H9 (cell line): ENCODE data around the gene MCM3AP. TPM values are rescaled to one million over a fixed set of nuclear protein-coding genes. Genes with fewer than 3 reads are reported as not detected.
A peak's percentile ranks its signal among the peaks of the same experiment; 100 is the strongest.

ENCODE experiments used
- DNase-seq: peaks from one replicate; pipeline ENCODE4 v3.0.0-alpha.2; 2017
- H2AFZ ChIP-seq: one replicate; pipeline ENCODE4 v1.6.1; 2013; ENCODE audit warnings: mild to moderate bottlenecking, low read length, control low read depth, moderate library complexity
- H2AK5ac ChIP-seq: 2 replicates; pipeline ENCODE4 v1.6.1; 2013; ENCODE audit warnings: low read length, control low read depth, mixed read lengths; ENCODE audit not compliant: insufficient read length
- H2BK120ac ChIP-seq: one replicate; pipeline ENCODE4 v1.6.1; 2013; ENCODE audit warnings: low read depth, mild to moderate bottlenecking, low read length, control low read depth, inconsistent platforms; ENCODE audit not compliant: poor library complexity, severe bottlenecking
- H2BK12ac ChIP-seq: 2 replicates; pipeline ENCODE4 v1.6.1; 2013; ENCODE audit warnings: low read length, control low read depth, mixed read lengths, low read depth; ENCODE audit not compliant: insufficient read length
- H2BK15ac ChIP-seq: 2 replicates; pipeline ENCODE4 v1.6.1; 2013; ENCODE audit warnings: low read depth, low read length, control low read depth
- H2BK20ac ChIP-seq: one replicate; pipeline ENCODE4 v1.6.1; 2013; ENCODE audit warnings: low read depth, mild to moderate bottlenecking, low read length, control low read depth, inconsistent platforms; ENCODE audit not compliant: poor library complexity, severe bottlenecking
- H2BK5ac ChIP-seq: 2 replicates; pipeline ENCODE4 v1.6.1; 2013; ENCODE audit warnings: low read length, control low read depth, mixed read lengths; ENCODE audit not compliant: insufficient read length
- H3K14ac ChIP-seq: 2 replicates; pipeline ENCODE4 v1.6.1; 2013; ENCODE audit warnings: low read length, control low read depth; ENCODE audit not compliant: insufficient read depth
- H3K18ac ChIP-seq: 2 replicates; pipeline ENCODE4 v1.6.1; 2013; ENCODE audit warnings: low read depth, mild to moderate bottlenecking, mixed read lengths, low read length, control low read depth; ENCODE audit not compliant: insufficient read length
- H3K23ac ChIP-seq: 2 replicates; pipeline ENCODE4 v1.6.1; 2013; ENCODE audit warnings: low read length, control low read depth, mixed read lengths, low read depth; ENCODE audit not compliant: insufficient read length
- H3K23me2 ChIP-seq: 2 replicates; pipeline ENCODE4 v1.6.1; 2013; ENCODE audit warnings: low read depth, mild to moderate bottlenecking, mixed read lengths, low read length, control low read depth; ENCODE audit not compliant: insufficient read length, poor library complexity, severe bottlenecking
- H3K27ac ChIP-seq: 2 replicates; pipeline ENCODE4 v1.5.1; 2013; ENCODE audit warnings: low read length, control low read depth, mixed read lengths, low read depth; ENCODE audit not compliant: insufficient read length
- H3K27me3 ChIP-seq: 2 replicates; pipeline ENCODE4 v1.6.1; 2013; ENCODE audit warnings: low read length, control low read depth, inconsistent platforms; ENCODE audit not compliant: insufficient read depth
- H3K4ac ChIP-seq: 2 replicates; pipeline ENCODE4 v1.6.1; 2013; ENCODE audit warnings: low read depth, mild to moderate bottlenecking, control low read depth, inconsistent platforms, low read length, moderate library complexity
- H3K4me1 ChIP-seq: 2 replicates; pipeline ENCODE4 v1.6.1; 2013; ENCODE audit warnings: low read length, control low read depth, inconsistent platforms; ENCODE audit not compliant: insufficient read depth
- H3K4me2 ChIP-seq: 2 replicates; pipeline ENCODE4 v1.6.1; 2013; ENCODE audit warnings: low read length, control low read depth, mixed read lengths; ENCODE audit not compliant: insufficient read length, insufficient read depth
- H3K56ac ChIP-seq: 2 replicates; pipeline ENCODE4 v1.6.1; 2013; ENCODE audit warnings: low read depth, mild to moderate bottlenecking, mixed read lengths, low read length, control low read depth; ENCODE audit not compliant: insufficient read length
- H3K79me1 ChIP-seq: 2 replicates; pipeline ENCODE4 v1.6.1; 2013; ENCODE audit warnings: low read depth, mild to moderate bottlenecking, moderate library complexity, low read length, control low read depth, inconsistent platforms; ENCODE audit not compliant: insufficient read depth, poor library complexity, severe bottlenecking
- H3K79me2 ChIP-seq: 2 replicates; pipeline ENCODE4 v1.6.1; 2013; ENCODE audit warnings: low read length, control low read depth, inconsistent platforms; ENCODE audit not compliant: insufficient read depth
- H3K9ac ChIP-seq: 2 replicates; pipeline ENCODE4 v1.6.1; 2013; ENCODE audit warnings: low read length, control low read depth, mixed read lengths; ENCODE audit not compliant: insufficient read length; ENCODE audit errors: extremely low read depth
- H3K9me3 ChIP-seq: one replicate; pipeline ENCODE4 v1.6.1; 2013; ENCODE audit warnings: low read depth, low read length, inconsistent platforms; ENCODE audit not compliant: control insufficient read depth
- H3T11ph ChIP-seq: one replicate; pipeline ENCODE4 v1.6.1; 2013; ENCODE audit warnings: mild to moderate bottlenecking, low read length, control low read depth, inconsistent platforms
- H4K20me1 ChIP-seq: one replicate; pipeline ENCODE4 v1.6.1; 2013; ENCODE audit not compliant: control insufficient read depth, insufficient read length, insufficient read depth
- H4K5ac ChIP-seq: 2 replicates; pipeline ENCODE4 v1.6.1; 2013; ENCODE audit warnings: low read depth, mild to moderate bottlenecking, mixed read lengths, low read length, control low read depth; ENCODE audit not compliant: insufficient read length
- H4K8ac ChIP-seq: replicated peaks from 2 replicates; pipeline ENCODE4 v1.6.1; 2013; ENCODE audit warnings: low read length, control low read depth, mixed read lengths, low read depth; ENCODE audit not compliant: insufficient read length
- H4K91ac ChIP-seq: 2 replicates; pipeline ENCODE4 v1.6.1; 2013; ENCODE audit warnings: low read depth, mild to moderate bottlenecking, moderate library complexity, mixed read lengths, low read length, control low read depth; ENCODE audit not compliant: insufficient read length
- H3K27ac Mint-ChIP-seq, 3 experiments: 2 replicates in 2 of 3; 3 replicates in 1 of 3; pipeline ENCODE4 v1.8.0; 2020 to 2021; ENCODE audit warnings: mixed read lengths in 3 of 3, mild to moderate bottlenecking in 1 of 3, moderate library complexity in 1 of 3
- H3K27me3 Mint-ChIP-seq: 2 replicates; pipeline ENCODE4 v1.8.0; 2021; ENCODE audit warnings: low read depth, mild to moderate bottlenecking, moderate library complexity, mixed read lengths
- H3K36me3 Mint-ChIP-seq, 3 experiments: 2 replicates in 2 of 3; 3 replicates in 1 of 3; pipeline ENCODE4 v1.8.0; 2020 to 2021; ENCODE audit warnings: low read depth in 3 of 3, mixed read lengths in 3 of 3; ENCODE audit not compliant: insufficient read depth in 1 of 3
- H3K4me1 Mint-ChIP-seq, 2 experiments: 2 replicates each; pipeline ENCODE4 v1.8.0; 2020; ENCODE audit warnings: mixed read lengths in 2 of 2
- H3K4me3 Mint-ChIP-seq, 2 experiments: 2 replicates in 1 of 2; 3 replicates in 1 of 2; pipeline ENCODE4 v1.8.0; 2020 to 2021; ENCODE audit warnings: mild to moderate bottlenecking in 2 of 2, mixed read lengths in 2 of 2, moderate library complexity in 1 of 2
- H3K9me3 Mint-ChIP-seq, 2 experiments: 2 replicates in 1 of 2; 3 replicates in 1 of 2; pipeline ENCODE4 v1.8.0; 2020; ENCODE audit warnings: mild to moderate bottlenecking in 2 of 2, mixed read lengths in 2 of 2, moderate library complexity in 1 of 2
- CTCF ChIP-seq: fragments of 200-600 bp; sonication (generic); conservative IDR thresholded peaks from 3 replicates; pipeline ENCODE4 v1.8.0; 2021; ENCODE audit warnings: antibody characterized with exemption, mild to moderate bottlenecking
- WGBS: extraction: QIAGEN DNeasy Blood & Tissue Kit; methylation state at CpG from one replicate; pipeline ENCODE4 v1.1.7; 2013; ENCODE audit warnings: missing lambda C conversion rate, low lambda C conversion rate, mixed read lengths; ENCODE audit not compliant: insufficient read length; ENCODE audit errors: extremely low coverage; 5-methylcytosine and 5-hydroxymethylcytosine counted together
- total RNA-seq: library from RNA; stranded (reverse); gene quantifications from 2 replicates; pipeline ENCODE4 v1.2.1, GENCODE V29; 2021

The MCM3AP gene
- total RNA-seq, 1 experiment from 2014 or later = 124 TPM

GRCh38 chr21:46320331-46320801, 35.0 kb upstream of the MCM3AP start:
- Histone ChIP-seq H4K5ac (no peak overlapping the region), H3K79me1 (peaks cover 2% of the 10 kb centered on the region), H2BK20ac (no peak overlapping the region), H3K9me3 (no peaks in the 10 kb centered on the region), H4K8ac (no peak overlapping the region), H2BK5ac (no peak overlapping the region), H3K4me2 (peak overlapping the region; percentile 17), H3K9ac (no peak overlapping the region), H3K56ac (no peak overlapping the region), H3K4me1 (peaks cover 7% of the 10 kb centered on the region; the same call in 1 of the 2 replicates), H3K27me3 (no peaks in the 10 kb centered on the region), H4K20me1 (no peaks in the 10 kb centered on the region), H2AK5ac (no peak overlapping the region), H3K18ac (no peak overlapping the region), H4K91ac (no peak overlapping the region), H3K4ac (no peak overlapping the region), H2BK15ac (no peak overlapping the region), H3K79me2 (peaks cover 13% of the 10 kb centered on the region; the same call in 1 of the 2 replicates), H3T11ph (no peak overlapping the region), H2AFZ (no peak overlapping the region), H3K14ac (no peak overlapping the region), H3K23ac (no peak overlapping the region), H2BK12ac (no peak overlapping the region), H3K27ac (no peak overlapping the region), H2BK120ac (no peak overlapping the region), H3K23me2 (peaks cover 17% of the 10 kb centered on the region)
- peak overlapping the region in 1 of 3 experiments; percentile 36; a peak in 1 of 7 replicates for H3K27ac Mint-ChIP-seq
- TF ChIP-seq CTCF = no peak
- H3K36me3 Mint-ChIP-seq = peaks cover 16 to 26% (median 19%) of the 10 kb centered on the region in 3 experiments
- no peak for DNase-seq
- peak overlapping the region; percentile 2 to 57; a peak in 3 of 5 replicates for H3K4me3 Mint-ChIP-seq
- peaks cover 33 to 35% of the 10 kb centered on the region in 2 experiments for H3K4me1 Mint-ChIP-seq
- no CpG with 5 or more reads among the region's 4 CpGs for WGBS
- no peaks in the 10 kb centered on the region for H3K9me3 Mint-ChIP-seq
- H3K27me3 Mint-ChIP-seq = no peaks in the 10 kb centered on the region
